ENCODE data around the gene OR13C9.
"Not testable (repeated sequence)": the region's sequence is repeated elsewhere in the genome, so short reads cannot be mapped to it uniquely, and the experiment has no call there.

Gene OR13C9, protein sequence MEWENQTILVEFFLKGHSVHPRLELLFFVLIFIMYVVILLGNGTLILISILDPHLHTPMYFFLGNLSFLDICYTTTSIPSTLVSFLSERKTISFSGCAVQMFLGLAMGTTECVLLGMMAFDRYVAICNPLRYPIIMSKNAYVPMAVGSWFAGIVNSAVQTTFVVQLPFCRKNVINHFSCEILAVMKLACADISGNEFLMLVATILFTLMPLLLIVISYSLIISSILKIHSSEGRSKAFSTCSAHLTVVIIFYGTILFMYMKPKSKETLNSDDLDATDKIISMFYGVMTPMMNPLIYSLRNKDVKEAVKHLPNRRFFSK

GRCh38 chr9:104618104-104618503, at the start of gene OR13C9:
Gene OR13C9, minus strand, starts transcription at chr9:104618204. Its CDS starts 0 bp downstream, at chr9:104618204.
- DNase-seq: no peak

GRCh38 chr9:104658496-104659195, 40.6 kb upstream of the OR13C9 start:
- DNase-seq: no peak

DNA sequence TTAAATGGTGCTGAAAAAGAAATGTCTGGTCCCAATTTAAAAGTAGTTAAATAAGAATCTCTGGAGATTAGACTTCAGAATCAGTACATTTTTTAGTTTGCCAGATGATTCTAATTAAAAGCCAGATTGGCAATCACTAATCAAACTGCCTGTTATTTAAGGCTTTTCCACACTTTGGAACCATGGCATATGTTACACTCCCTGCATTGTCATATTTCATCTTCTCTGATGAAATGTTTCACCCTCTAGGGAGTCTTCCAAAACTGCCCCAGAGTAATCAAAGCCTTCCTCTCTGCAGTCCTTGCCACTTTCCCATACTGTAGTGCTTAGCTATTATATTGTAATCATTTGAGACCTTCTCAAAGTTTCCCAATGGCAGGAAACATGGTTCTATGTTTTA, 17.5 kb upstream of the OR13C9 start:
- no peak for DNase-seq

DNA sequence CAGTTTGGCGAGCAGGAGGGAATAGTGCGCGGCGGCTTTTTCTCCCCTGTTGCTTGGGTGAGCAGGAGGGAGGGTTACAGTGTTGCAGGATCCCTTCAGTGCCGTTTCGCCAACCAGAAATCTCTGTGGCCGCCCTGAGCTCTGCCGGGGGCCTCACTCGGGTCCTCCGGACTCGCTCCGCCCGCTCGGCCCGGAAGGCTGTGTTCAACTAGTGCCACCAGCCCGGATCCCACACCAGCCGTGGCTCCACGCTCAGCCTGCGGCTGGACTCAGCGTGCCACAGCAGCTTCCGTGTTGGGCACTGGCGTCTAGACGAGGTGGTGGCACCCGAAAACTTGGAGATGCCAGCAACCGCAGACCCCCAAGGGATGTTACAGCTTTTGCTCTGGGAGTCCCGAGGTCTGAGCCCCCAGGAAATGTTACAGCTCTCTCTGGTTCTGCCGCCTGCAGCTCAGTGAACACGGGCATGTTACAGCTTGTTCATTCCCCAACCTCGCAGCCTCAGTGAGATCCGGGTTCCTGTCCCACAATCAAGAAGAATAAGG, 16.0 kb upstream of the OR13C9 start:
- DNase-seq: no peak

GRCh38 chr9:104625964-104626363, 8.0 kb upstream of the OR13C9 start:
- DNase-seq: not testable (repeated sequence)

- DNase-seq: no peak
These were observed 586 bp downstream of the OR13C9 start for GRCh38 chr9:104617418-104617817.

DNA sequence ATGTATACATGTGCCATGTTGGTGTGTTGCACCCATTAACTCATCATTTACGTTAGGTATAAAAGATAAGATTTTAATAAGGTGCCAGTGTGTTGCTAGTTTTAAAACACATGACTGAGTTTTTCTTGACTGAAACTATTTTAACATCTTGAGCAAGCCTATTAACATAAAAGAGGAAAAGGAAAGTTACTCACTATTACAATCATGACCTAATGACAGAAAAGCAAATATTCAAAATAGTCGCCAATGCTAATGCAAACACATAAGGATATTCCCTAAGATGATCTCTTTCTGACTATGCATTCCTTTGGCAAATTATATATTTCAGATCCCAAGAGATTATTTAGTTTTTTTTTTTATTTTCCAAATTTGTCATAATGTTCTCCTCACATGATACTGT, 6.8 kb downstream of the OR13C9 start:
- DNase-seq: no peak

DNA sequence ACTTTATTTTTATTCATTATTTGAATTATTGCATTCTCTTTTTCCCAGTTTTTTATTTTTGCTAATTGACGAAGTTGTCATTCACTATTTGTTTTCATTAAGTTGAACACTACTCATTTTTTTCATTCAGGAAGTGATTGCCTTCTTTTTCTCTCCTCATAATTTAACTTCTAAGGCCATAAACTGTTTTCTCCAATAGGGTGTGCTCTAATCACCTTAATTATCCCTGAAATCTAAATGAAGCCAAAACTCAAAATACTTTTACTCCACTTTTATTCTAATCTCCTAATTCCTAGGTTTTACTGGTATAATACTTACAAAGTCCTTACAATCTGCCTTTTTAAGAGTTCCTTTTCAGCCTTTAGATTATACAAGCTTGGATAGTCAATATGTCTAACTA, 9.7 kb downstream of the OR13C9 start:
- DNase-seq: no peak

DNA sequence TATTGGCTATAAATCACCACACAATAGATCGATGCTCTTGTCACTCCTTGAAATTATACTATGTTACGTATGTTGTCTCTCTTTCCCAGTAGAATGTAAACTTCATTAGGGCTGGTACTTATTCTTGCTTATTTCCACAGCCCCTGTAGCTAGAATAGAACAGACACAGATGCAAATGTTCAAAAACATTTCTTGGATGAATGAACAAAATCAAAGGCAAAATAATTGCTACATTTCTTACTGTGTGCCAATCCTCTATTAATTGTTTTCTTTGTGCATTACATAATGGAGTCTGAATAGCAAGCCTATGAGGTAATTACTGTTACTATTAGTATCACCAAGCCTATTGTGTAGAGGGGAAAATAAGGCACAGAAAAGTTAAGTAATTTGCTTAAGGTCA, 11.9 kb downstream of the OR13C9 start:
- no peak for DNase-seq

- DNase-seq: not testable (repeated sequence)
These were observed 12.5 kb downstream of the OR13C9 start, which contains the start of gene OR13C2 for GRCh38 chr9:104605527-104605926. Gene OR13C2, minus strand, starts transcription at chr9:104605627. Its CDS starts 0 bp downstream, at chr9:104605627.

- no peak for DNase-seq
These were observed 13.2 kb downstream of the OR13C9 start for GRCh38 chr9:104604801-104605200.

DNA sequence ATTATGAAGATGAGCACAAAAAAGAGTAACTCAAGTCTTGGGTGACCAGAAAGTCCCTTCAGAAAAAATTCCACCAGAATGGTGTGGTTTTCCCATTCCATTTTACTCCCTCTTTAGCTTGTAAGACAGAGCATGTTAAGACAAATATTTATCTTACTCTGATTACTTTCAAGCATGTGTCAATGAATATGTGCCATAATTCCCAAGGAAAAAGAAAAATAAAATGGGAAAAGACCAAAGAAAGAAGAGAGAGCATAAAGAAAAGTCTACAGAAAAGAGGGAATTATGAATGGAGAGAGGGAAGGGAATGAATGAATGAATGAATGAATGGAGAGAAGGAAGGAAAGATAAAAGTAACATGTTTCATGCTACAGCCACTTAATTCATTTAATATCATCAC, 18.7 kb downstream of the OR13C9 start, which contains the start of gene OR13C5:
OR13C5 (minus strand) TSS at position 101 of the 400 bp plus-strand sequence; CDS start at position 101, 0 bp downstream.
- not testable (repeated sequence) for DNase-seq

- not testable (repeated sequence) for DNase-seq
These were observed 19.3 kb downstream of the OR13C9 start for GRCh38 chr9:104598749-104599148.

- DNase-seq: no peak
These were observed 28.4 kb downstream of the OR13C9 start for GRCh38 chr9:104589626-104590025.

DNA sequence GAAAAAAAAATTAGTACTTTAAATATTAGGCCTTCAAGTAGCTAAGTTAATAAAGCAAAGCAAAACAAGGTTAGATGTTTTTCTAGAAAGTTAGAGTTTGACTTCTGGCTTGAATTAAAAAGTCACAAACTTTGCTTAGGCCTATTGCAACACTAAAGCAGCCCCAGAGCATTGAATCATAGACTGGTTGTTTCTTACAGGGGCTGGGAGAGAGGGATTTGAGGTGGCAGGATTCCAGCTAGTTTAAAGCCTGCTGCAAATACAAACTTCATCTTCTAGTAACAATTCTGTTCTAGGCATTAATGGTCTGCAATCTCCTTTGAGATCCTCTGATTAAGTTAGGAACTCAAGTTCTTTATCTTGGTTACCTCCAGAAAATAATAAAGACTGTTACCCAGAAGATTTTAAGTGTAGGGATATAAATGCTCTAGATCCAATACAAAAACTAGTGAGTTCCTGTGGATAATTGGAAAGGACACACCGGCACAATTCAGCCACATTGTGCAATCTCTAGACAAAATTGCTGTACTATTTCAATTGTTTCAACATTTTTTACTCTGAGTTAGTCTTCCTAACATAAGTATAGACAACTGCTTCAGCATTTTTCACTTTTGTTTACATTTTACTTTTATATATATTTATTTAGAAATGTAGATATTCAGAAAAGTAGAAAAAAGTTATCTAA, 31.4 kb downstream of the OR13C9 start:
- DNase-seq: no peak

- DNase-seq: no peak
These were observed 37.4 kb downstream of the OR13C9 start for GRCh38 chr9:104580562-104580961.

- no peak for DNase-seq
These were observed 40.7 kb downstream of the OR13C9 start for GRCh38 chr9:104577263-104577662.

DNA sequence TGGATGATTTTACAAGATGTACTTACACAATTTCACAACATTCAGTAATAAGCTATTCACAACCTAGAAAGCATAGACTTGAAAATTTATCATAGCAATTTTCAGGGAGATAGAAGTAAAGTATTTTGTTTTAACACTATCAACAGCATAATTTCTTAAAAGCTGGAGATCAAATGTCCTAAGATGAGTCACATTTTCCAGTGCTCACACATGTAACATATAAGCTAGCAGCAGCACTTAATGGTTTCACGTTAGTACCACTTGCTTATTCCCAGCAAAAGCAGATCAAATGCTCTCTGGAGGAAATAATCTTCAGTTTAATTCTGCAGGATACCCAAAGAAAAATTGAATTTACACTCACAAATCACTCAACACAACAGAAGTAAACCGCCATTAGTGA, 42.5 kb downstream of the OR13C9 start:
- no peak for DNase-seq

- no peak for DNase-seq
These were observed 45.4 kb downstream of the OR13C9 start for GRCh38 chr9:104572612-104573011.

DNA sequence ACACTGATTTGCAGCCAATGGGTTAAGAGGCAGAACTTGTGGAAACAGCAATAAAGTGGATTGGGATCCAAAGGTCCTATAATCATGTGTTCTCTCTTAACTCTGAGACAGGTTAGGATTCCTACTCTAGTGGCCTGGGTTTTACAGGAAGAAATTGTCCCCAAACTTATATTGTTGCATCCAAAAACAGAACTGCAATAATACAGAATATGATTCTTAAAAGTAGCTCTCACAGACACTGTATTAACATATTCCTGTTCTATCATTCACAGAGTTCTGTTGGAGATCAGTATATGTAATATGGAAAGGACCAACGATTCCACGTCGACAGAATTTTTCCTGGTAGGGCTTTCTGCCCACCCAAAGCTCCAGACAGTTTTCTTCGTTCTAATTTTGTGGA, 49.1 kb downstream of the OR13C9 start, which contains the start of gene OR13C8:
OR13C8 (plus strand) TSS at position 301 of the 400 bp plus-strand sequence; CDS start at position 301, 0 bp downstream.
- no peak for DNase-seq

Data from activated CD4-positive, CD25-positive, alpha-beta regulatory T cell treated with anti-CD3 and anti-CD28 coated beads, Interleukin-2, amount 50 U/mL, for 72 hours (primary cell).